ENCODE results near the gene ZNF532.

GRCh38 chr18:58870130-58870529, 5.5 kb downstream of the ZNF532 start:
- TF ChIP-seq GATA2 (IDR thresholded peaks at IDR 0.05; ENCODE audit: low read depth, low read length) (no peak), GATA3 (IDR thresholded peaks at IDR 0.05; ENCODE audit: low read depth, low read length) (no peak)

Data from SH-SY5Y (cell line).